Gastrocnemius medialis (tissue), 4 donors: Measurements from ENCODE around the gene WDR70. TPM values are rescaled to one million over a fixed set of nuclear protein-coding genes. Genes with fewer than 3 reads are reported as not detected.

Experiments
- ATAC-seq, 2 donors: fragments of 150-250 bp; one replicate each; pipeline ENCODE4 v1.9.1; 2016
- DNase-seq, 2 donors: peaks; one replicate each; pipeline ENCODE4 v3.0.0-alpha.2; 2019
- H3K27ac ChIP-seq, 4 donors: fragments of 200-600 bp; sonication (generic); 1 replicate in 1 of 4; 2 replicates in 3 of 4; pipeline ENCODE4 v1.5.1; 2016 to 2018; ENCODE audit warnings: mild to moderate bottlenecking in 2 of 4, moderate library complexity in 1 of 4
- H3K27me3 ChIP-seq, 3 donors: fragments of 200-600 bp; sonication (generic) in 2 of 3; 1 replicate in 1 of 3; 2 replicates in 2 of 3; pipeline versions ENCODE4 v1.5.1 to v1.6.0; 2016 to 2019; ENCODE audit warnings: mild to moderate bottlenecking in 1 of 3, moderate library complexity in 1 of 3
- H3K36me3 ChIP-seq, 2 donors: fragments of 200-600 bp; sonication (generic) in 1 of 2; one replicate each; pipeline ENCODE4 v1.5.1; 2017 to 2018
- H3K4me1 ChIP-seq, 2 donors: fragments of 200-600 bp; sonication (generic) in 1 of 2; one replicate each; pipeline ENCODE4 v1.5.1; 2016 to 2017; ENCODE audit warnings: mild to moderate bottlenecking in 2 of 2
- H3K4me3 ChIP-seq, 4 donors: fragments of 200-600 bp; sonication (generic) in 3 of 4; 1 replicate in 1 of 4; 2 replicates in 3 of 4; pipeline ENCODE4 v1.5.1; 2016 to 2019; ENCODE audit warnings: mild to moderate bottlenecking in 2 of 4
- H3K9me3 ChIP-seq, 3 donors: fragments of 200-600 bp; sonication (generic) in 2 of 3; 1 replicate in 1 of 3; 2 replicates in 2 of 3; pipeline ENCODE4 v1.5.1; 2016 to 2019
- CTCF ChIP-seq, 5 experiments: fragments of 450-650 bp in 3 of 5; fragments of 200-600 bp in 2 of 5; sonication (generic) in 2 of 5; IDR thresholded peaks in 4 of 5; conservative IDR thresholded peaks in 1 of 5; 1 replicate in 4 of 5; 2 replicates in 1 of 5; pipeline ENCODE4 v1.5.1; 2016 to 2019; ENCODE audit warnings: antibody characterized with exemption in 5 of 5, mild to moderate bottlenecking in 3 of 5, moderate library complexity in 3 of 5
- POLR2A ChIP-seq, 2 donors: fragments of 450-650 bp; IDR thresholded peaks; one replicate each; pipeline ENCODE4 v1.6.1; 2017; ENCODE audit warnings: antibody characterized with exemption in 2 of 2, mild to moderate bottlenecking in 2 of 2, moderate library complexity in 2 of 2
- in situ Hi-C, 4 donors: fragments of 200-750 bp; cut with MboI; loops; one replicate each; pipeline versions ENCODE4 v1.15.0 to v1.8.0; 2017; ENCODE audit warnings: low sequenced_read_pairs in 4 of 4
- intact Hi-C: fragments of 100-400 bp; cut with DNase I; formaldehyde crosslinking; loops from one replicate; pipeline ENCODE4 v1.15.1; 2023; ENCODE audit warnings: low total_unique reads
- total RNA-seq, 4 donors: library from RNA; depleted of rRNA; stranded (reverse); fragments of >200 nt; gene quantifications; one replicate each; pipeline versions ENCODE4 v1.1.0 to v1.2.3, GENCODE V29; 2016

WDR70 gene
- total RNA-seq, 4 donors from 2014 or later, result 15.9 to 24.8 (median 21.5) TPM

GRCh38 chr5:37771731-37772130 lies 392.6 kb downstream of the WDR70 start:
- in situ Hi-C loops, result no loop called here
- no peak for ATAC-seq

GRCh38 chr5:37772255-37772654 lies 393.1 kb downstream of the WDR70 start:
- Histone ChIP-seq H3K36me3 (no peaks in the 10 kb centered on the region), H3K4me1 (peaks cover 0 to 3% of the 10 kb centered on the region in 2 donors), H3K27ac (no peak overlapping the region), H3K27me3 (no peaks in the 10 kb centered on the region), H3K4me3 (no peak overlapping the region), H3K9me3 (no peaks in the 10 kb centered on the region)
- in situ Hi-C loops, result no loop called here
- no peak for TF ChIP-seq POLR2A (IDR thresholded peaks at IDR 0.05)
- TF ChIP-seq CTCF (IDR thresholded peaks at IDR 0.05 in 4 of 5, conservative IDR thresholded peaks at IDR 0.05 in 1 of 5), result no peak
- ATAC-seq (no peak), DNase-seq (no peak)
- intact Hi-C loops, result no loop called here

More at GRCh38 chr5:37771731-37772130, 392.6 kb downstream of the WDR70 start:
- no peaks in the 10 kb centered on the region for H3K9me3 ChIP-seq
- intact Hi-C loops, result no loop called here
- no peaks in the 10 kb centered on the region for H3K27me3 ChIP-seq
- no peak overlapping the region for H3K27ac ChIP-seq
- H3K4me3 ChIP-seq, result no peak overlapping the region
- no peaks in the 10 kb centered on the region for H3K4me1 ChIP-seq
- no peak for DNase-seq
- TF ChIP-seq CTCF (IDR thresholded peaks at IDR 0.05 in 4 of 5, conservative IDR thresholded peaks at IDR 0.05 in 1 of 5), result no peak
- TF ChIP-seq POLR2A (IDR thresholded peaks at IDR 0.05), result no peak
- no peaks in the 10 kb centered on the region for H3K36me3 ChIP-seq

GRCh38 chr5:37773809-37774208 lies 394.7 kb downstream of the WDR70 start:
- Histone ChIP-seq H3K4me1 (peaks cover 0 to 4% of the 10 kb centered on the region in 2 donors), H3K9me3 (no peaks in the 10 kb centered on the region), H3K27me3 (no peaks in the 10 kb centered on the region), H3K36me3 (no peaks in the 10 kb centered on the region), H3K27ac (no peak overlapping the region), H3K4me3 (no peak overlapping the region)
- DNase-seq (no peak), ATAC-seq (no peak)
- in situ Hi-C loops (no loop called here), intact Hi-C loops (no loop called here)
- no peak for TF ChIP-seq CTCF (IDR thresholded peaks at IDR 0.05 in 4 of 5, conservative IDR thresholded peaks at IDR 0.05 in 1 of 5)
- TF ChIP-seq POLR2A (IDR thresholded peaks at IDR 0.05), result no peak

DNA sequence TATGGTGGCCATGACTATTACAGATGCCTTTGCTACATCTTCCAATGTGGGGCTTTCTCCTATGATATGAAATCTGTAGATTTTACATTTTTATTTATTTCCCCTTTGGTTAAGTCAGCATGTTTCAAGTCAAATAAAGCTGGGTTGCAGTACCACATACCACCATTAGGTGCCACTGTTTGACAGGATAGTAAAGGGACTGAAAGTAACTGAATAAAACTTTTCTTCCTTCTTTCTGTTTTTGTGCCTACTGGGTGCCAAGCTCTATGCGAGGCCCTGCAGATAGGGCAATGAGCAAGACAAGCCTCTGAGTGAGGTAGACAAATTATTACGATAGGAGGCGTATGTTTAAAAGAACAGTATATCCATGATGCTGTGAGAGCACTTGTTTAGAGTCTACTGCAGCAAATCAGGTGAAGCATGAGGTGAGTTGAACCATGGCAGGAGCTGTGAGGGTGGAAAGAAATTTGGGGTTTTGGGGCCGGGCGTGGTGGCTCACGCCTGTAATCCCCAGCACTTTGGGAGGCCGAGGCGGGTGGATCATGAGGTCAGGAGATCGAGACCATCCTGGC lies 395.9 kb downstream of the WDR70 start:
- H3K4me1 ChIP-seq, result peaks cover 0 to 4% of the 10 kb centered on the region in 2 donors
- TF ChIP-seq CTCF (IDR thresholded peaks at IDR 0.05 in 4 of 5, conservative IDR thresholded peaks at IDR 0.05 in 1 of 5), result peak in 4 of 5 experiments; percentile 21 to 55 (median 42)
- TF ChIP-seq POLR2A (IDR thresholded peaks at IDR 0.05), result no peak
- H3K4me3 ChIP-seq, result no peak overlapping the region
- no peaks in the 10 kb centered on the region for H3K36me3 ChIP-seq
- in situ Hi-C loops, result no loop called here
- DNase-seq (no peak), ATAC-seq (no peak)
- H3K27me3 ChIP-seq, result no peaks in the 10 kb centered on the region
- no peak overlapping the region for H3K27ac ChIP-seq
- H3K9me3 ChIP-seq, result no peaks in the 10 kb centered on the region
- intact Hi-C loops, result no loop called here

DNA sequence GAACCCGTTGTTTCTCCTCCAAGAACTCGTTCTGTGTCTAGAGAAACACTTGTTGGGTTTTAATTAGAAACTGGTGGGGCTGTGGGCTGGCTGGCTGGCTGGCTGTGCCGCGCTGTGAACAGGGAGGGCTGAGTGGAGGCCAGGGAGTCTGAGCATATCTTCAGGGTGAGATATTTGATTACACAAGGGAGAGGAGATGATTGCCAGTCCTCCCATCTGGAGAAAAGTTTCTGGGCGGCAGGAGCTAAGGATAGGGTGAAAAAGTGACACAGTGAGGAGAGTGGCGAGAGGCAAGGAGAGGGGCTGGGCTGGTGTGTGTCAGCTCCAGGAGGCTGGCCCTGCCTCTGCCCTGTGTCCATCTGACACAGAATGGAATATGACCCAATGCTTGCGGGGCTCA lies 397.7 kb downstream of the WDR70 start:
- in situ Hi-C loops (no loop called here), intact Hi-C loops (no loop called here)
- H3K4me1 ChIP-seq, result peaks cover 0 to 4% of the 10 kb centered on the region in 2 donors
- H3K4me3 ChIP-seq, result no peak overlapping the region
- no peak for TF ChIP-seq CTCF (IDR thresholded peaks at IDR 0.05 in 4 of 5, conservative IDR thresholded peaks at IDR 0.05 in 1 of 5)
- no peak for TF ChIP-seq POLR2A (IDR thresholded peaks at IDR 0.05)
- H3K27me3 ChIP-seq, result no peaks in the 10 kb centered on the region
- peak; percentile 33 to 47 for ATAC-seq
- no peaks in the 10 kb centered on the region for H3K9me3 ChIP-seq
- no peak overlapping the region for H3K27ac ChIP-seq
- no peak for DNase-seq
- no peaks in the 10 kb centered on the region for H3K36me3 ChIP-seq
